ENCODE measurements around the gene PPM1B. TPM values are rescaled to one million over a fixed set of nuclear protein-coding genes. Genes with fewer than 3 reads are reported as not detected.
"Not testable (repeated sequence)": the region's sequence is repeated elsewhere in the genome, so short reads cannot be mapped to it uniquely, and the experiment has no call there.

PPM1B gene
- total and polyA plus RNA-seq, 2 donors (not counting 1 experiment from before 2014, with no cell fraction given) = 25.8 to 34.5 TPM

DNA sequence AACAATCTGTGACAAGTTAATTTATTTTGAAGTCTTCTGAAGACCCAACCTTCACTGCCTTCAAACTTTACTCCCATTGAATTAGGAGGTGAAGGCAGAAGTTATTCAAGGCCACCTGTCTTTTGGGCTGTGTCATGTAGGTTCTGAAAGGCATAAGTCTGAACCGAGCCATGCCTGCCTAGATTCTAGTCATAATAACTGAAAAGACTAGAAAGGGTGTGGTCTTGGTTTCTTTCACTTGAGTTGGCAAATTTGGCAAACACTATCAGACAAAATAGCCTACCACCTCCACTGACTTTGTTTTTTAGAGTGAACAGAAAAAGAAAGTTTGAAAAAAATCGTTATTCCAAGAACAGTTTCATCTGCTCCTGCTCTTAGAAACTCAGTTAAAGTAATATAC, 38.4 kb downstream of the PPM1B start:
- Histone ChIP-seq H3K27ac (ENCODE audit: insufficient read depth, low read length) (no peak overlapping the region), H3K79me2 (ENCODE audit: control insufficient read depth, insufficient read depth, low read length) (peaks cover 4% of the 10 kb centered on the region), H3K4me1 (ENCODE audit: control insufficient read depth, extremely low read depth, insufficient read depth, low read length) (peaks cover under 1% of the 10 kb centered on the region), H3K9me3 (ENCODE audit: control insufficient read depth, insufficient read depth, low read depth, low read length) (no peaks in the 10 kb centered on the region), H4K20me1 (ENCODE audit: control insufficient read depth, extremely low read depth, insufficient read depth, low read length) (no peaks in the 10 kb centered on the region), H3K36me3 (ENCODE audit: control insufficient read depth, insufficient read depth, low read length) (no peaks in the 10 kb centered on the region), H3K4me2 (ENCODE audit: extremely low read depth, insufficient read depth, low read length) (no peak overlapping the region), H2AFZ (ENCODE audit: low read length) (no peak overlapping the region), H3K4me3 (replicated peaks in 1 of 4; ENCODE audit: control extremely low read depth in 1 of 4, insufficient read depth in 1 of 4, low read depth in 3 of 4, low read length in 4 of 4) (no peak overlapping the region), H3K27me3 (ENCODE audit: control insufficient read depth, insufficient read depth, low read length) (no peaks in the 10 kb centered on the region), H3K9ac (ENCODE audit: insufficient read depth, low read length) (no peak overlapping the region)
- TF ChIP-seq EZH2 (IDR thresholded peaks at IDR 0.05; ENCODE audit: low read length, missing control alignments) = no peak
- TF ChIP-seq, protein P1, sequence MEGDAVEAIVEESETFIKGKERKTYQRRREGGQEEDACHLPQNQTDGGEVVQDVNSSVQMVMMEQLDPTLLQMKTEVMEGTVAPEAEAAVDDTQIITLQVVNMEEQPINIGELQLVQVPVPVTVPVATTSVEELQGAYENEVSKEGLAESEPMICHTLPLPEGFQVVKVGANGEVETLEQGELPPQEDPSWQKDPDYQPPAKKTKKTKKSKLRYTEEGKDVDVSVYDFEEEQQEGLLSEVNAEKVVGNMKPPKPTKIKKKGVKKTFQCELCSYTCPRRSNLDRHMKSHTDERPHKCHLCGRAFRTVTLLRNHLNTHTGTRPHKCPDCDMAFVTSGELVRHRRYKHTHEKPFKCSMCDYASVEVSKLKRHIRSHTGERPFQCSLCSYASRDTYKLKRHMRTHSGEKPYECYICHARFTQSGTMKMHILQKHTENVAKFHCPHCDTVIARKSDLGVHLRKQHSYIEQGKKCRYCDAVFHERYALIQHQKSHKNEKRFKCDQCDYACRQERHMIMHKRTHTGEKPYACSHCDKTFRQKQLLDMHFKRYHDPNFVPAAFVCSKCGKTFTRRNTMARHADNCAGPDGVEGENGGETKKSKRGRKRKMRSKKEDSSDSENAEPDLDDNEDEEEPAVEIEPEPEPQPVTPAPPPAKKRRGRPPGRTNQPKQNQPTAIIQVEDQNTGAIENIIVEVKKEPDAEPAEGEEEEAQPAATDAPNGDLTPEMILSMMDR (conservative IDR thresholded peaks at IDR 0.05 in 1 of 2, IDR thresholded peaks at IDR 0.05 in 1 of 2; ENCODE audit: low read depth in 1 of 2, low read length in 2 of 2) = no peak
- no peak for DNase-seq (ENCODE audit: low read depth in 2 of 2)

DNA sequence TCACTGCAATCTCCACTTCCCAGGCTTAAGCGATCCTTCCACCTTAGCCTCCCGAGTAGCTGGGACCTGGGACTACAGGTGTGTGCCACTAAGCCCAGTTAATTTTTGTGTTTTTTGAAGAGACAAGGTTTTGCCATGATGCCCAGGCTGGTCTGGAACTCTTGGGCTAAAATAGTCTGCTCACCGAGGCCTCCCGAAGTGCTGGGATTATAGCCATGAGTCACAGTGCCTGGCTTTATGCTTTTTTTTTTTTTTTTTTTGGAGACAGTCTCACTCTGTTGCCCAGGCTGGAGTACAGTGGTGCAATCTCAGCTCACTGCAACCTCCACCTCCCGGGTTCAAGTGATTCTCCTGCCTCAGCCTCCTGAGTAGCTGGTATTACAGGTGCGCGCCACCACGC, 39.0 kb downstream of the PPM1B start:
- H3K9me3 ChIP-seq (ENCODE audit: control insufficient read depth, insufficient read depth, low read depth, low read length); H3K9ac ChIP-seq (ENCODE audit: insufficient read depth, low read length); H3K79me2 ChIP-seq (ENCODE audit: control insufficient read depth, insufficient read depth, low read length); H3K4me1 ChIP-seq (ENCODE audit: control insufficient read depth, extremely low read depth, insufficient read depth, low read length); H3K27me3 ChIP-seq (ENCODE audit: control insufficient read depth, insufficient read depth, low read length); H3K27ac ChIP-seq (ENCODE audit: insufficient read depth, low read length); H4K20me1 ChIP-seq (ENCODE audit: control insufficient read depth, extremely low read depth, insufficient read depth, low read length); H2AFZ ChIP-seq (ENCODE audit: low read length); H3K4me3 ChIP-seq (replicated peaks in 1 of 4; ENCODE audit: control extremely low read depth in 1 of 4, insufficient read depth in 1 of 4, low read depth in 3 of 4, low read length in 4 of 4); DNase-seq (ENCODE audit: low read depth in 2 of 2); H3K4me2 ChIP-seq (ENCODE audit: extremely low read depth, insufficient read depth, low read length); H3K36me3 ChIP-seq (ENCODE audit: control insufficient read depth, insufficient read depth, low read length): not testable (repeated sequence)

DNA sequence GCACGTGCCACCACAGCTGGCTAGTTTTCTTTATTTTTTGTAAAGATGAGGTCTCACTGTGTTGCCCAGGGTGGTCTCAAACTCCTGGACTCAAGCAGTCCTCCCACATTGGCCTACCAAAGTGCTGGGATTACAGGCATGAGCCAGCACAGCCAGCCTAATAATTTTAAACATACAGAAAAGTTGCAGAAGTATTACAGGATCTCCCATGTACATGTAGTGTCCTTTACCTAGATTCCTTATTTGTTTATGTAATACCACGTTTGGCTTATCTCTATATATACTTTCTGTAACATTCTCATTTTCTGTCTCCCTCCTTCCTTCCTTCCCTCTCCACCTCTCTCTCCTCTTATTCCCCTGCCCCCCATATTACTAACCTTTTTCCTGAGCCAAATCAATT, 41.7 kb downstream of the PPM1B start:
- Histone ChIP-seq H2AFZ (ENCODE audit: low read length) (no peak overlapping the region), H3K4me3 (replicated peaks in 1 of 4; ENCODE audit: control extremely low read depth in 1 of 4, insufficient read depth in 1 of 4, low read depth in 3 of 4, low read length in 4 of 4) (no peak overlapping the region), H3K9ac (ENCODE audit: insufficient read depth, low read length) (no peak overlapping the region), H4K20me1 (ENCODE audit: control insufficient read depth, extremely low read depth, insufficient read depth, low read length) (no peaks in the 10 kb centered on the region), H3K27me3 (ENCODE audit: control insufficient read depth, insufficient read depth, low read length) (no peaks in the 10 kb centered on the region), H3K4me1 (ENCODE audit: control insufficient read depth, extremely low read depth, insufficient read depth, low read length) (no peaks in the 10 kb centered on the region), H3K9me3 (ENCODE audit: control insufficient read depth, insufficient read depth, low read depth, low read length) (no peaks in the 10 kb centered on the region), H3K79me2 (ENCODE audit: control insufficient read depth, insufficient read depth, low read length) (peaks cover 2% of the 10 kb centered on the region), H3K27ac (ENCODE audit: insufficient read depth, low read length) (no peak overlapping the region), H3K36me3 (ENCODE audit: control insufficient read depth, insufficient read depth, low read length) (no peaks in the 10 kb centered on the region), H3K4me2 (ENCODE audit: extremely low read depth, insufficient read depth, low read length) (no peak overlapping the region)
- no peak for DNase-seq (ENCODE audit: low read depth in 2 of 2)
- TF ChIP-seq, protein P1 (conservative IDR thresholded peaks at IDR 0.05 in 1 of 2, IDR thresholded peaks at IDR 0.05 in 1 of 2; ENCODE audit: low read depth in 1 of 2, low read length in 2 of 2) = no peak
- no peak for TF ChIP-seq EZH2 (IDR thresholded peaks at IDR 0.05; ENCODE audit: low read length, missing control alignments)

Data from fibroblast of lung (primary cell).